Ovary (tissue), 9 donors: ENCODE measurements around the gene KIF19. TPM values are rescaled to one million over a fixed set of nuclear protein-coding genes. Genes with fewer than 3 reads are reported as not detected.
A peak's percentile ranks its signal among the peaks of the same experiment; 100 is the strongest.

Source experiments
- DNase-seq, 5 donors: peaks; one replicate each; pipeline ENCODE4 v3.0.0-alpha.2; 2019 to 2020
- H3K27ac ChIP-seq, 2 donors: fragments of 200-600 bp; one replicate each; pipeline versions ENCODE4 v1.5.1 to v1.8.0; 2019 to 2022
- H3K27me3 ChIP-seq: fragments of 200-600 bp; one replicate; pipeline ENCODE4 v1.8.0; 2022
- H3K36me3 ChIP-seq: fragments of 200-600 bp; sonication (generic); one replicate; pipeline ENCODE4 v1.5.1; 2019
- H3K4me1 ChIP-seq: one replicate; pipeline ENCODE4 v1.8.1; 2013; ENCODE audit warnings: mild to moderate bottlenecking, moderate library complexity; ENCODE audit not compliant: insufficient read depth
- H3K4me3 ChIP-seq: fragments of 200-600 bp; sonication (generic); one replicate; pipeline ENCODE4 v1.5.1; 2017
- H3K9me3 ChIP-seq, 2 donors: fragments of 200-600 bp in 1 of 2; sonication (generic) in 1 of 2; one replicate each; pipeline versions ENCODE4 v1.5.1 to v1.8.1; 2013 to 2019; ENCODE audit warnings: mild to moderate bottlenecking in 1 of 2, moderate library complexity in 1 of 2
- EP300 ChIP-seq: sonication (generic); formaldehyde crosslinking; IDR thresholded peaks from one replicate; pipeline ENCODE4 v1.6.1; 2017; ENCODE audit warnings: antibody characterized with exemption
- POLR2A ChIP-seq: fragments of 450-650 bp; IDR thresholded peaks from one replicate; pipeline ENCODE4 v1.6.1; 2017; ENCODE audit warnings: antibody characterized with exemption, mild to moderate bottlenecking, moderate library complexity
- WGBS, 3 donors: extraction: QIAGEN DNeasy Blood & Tissue Kit in 1 of 3; methylation state at CpG; one replicate each; pipeline versions ENCODE4 v1.1.5 to v1.1.7; 2013 to 2017; 5-methylcytosine and 5-hydroxymethylcytosine counted together
- intact Hi-C, 4 donors: fragments of 100-400 bp; cut with DNase I; formaldehyde crosslinking; loops; one replicate each; pipeline versions ENCODE4 v1.11.0 to v1.15.1; 2022 to 2023
- polyA plus RNA-seq, 2 donors: library from polyadenylated mRNA; stranded (reverse); fragments of 200-250 nt in 1 of 2; fragments of 350-450 nt in 1 of 2; fragmentation: Illumina TruSeq in 1 of 2; extraction: RNeasy Lipid Tissue Mini Kit (QIAGEN cat#74804) in 1 of 2; gene quantifications; one replicate each; pipeline ENCODE4 v1.2.3, GENCODE V29; 2013 to 2014
- total RNA-seq, 7 donors: library from RNA; depleted of rRNA in 2 of 7; stranded (reverse); fragments of >200 nt in 2 of 7; fragmentation: NEBNext Ultra II Directional in 3 of 7; extraction: Animal tissue kit (Norgen Biotek cat#: 25700) in 3 of 7; gene quantifications; one replicate each; pipeline versions ENCODE4 v1.1.0 to v1.2.4, GENCODE V29; 2016 to 2023
- TF ChIP-seq, protein P1 (sequence below), 3 donors: fragments of 450-650 bp in 2 of 3; fragments of 200-600 bp in 1 of 3; IDR thresholded peaks; one replicate each; pipeline versions ENCODE4 v1.5.1 to v1.8.0; 2016 to 2022; ENCODE audit warnings: antibody characterized with exemption in 3 of 3, mild to moderate bottlenecking in 1 of 3
- donor health status: DM: no; HTN: no; CAD: no; lungs with moderate emphysema.
- donor health status: DM: no; HTN: no; CAD: no.
- donor health status: Bipolar disorder and iron deficiency.
- donor health status: DM: yes; HTN: yes; CAD: no.
- donor health status: DM: no; HTN: no; CAD: no.
- donor health status: DM: yes; HTN: yes; CAD: no.

The KIF19 gene
- total and polyA plus RNA-seq, 9 donors = 0.33 to 15.0 (median 1.2) TPM; not detected in 2

- no peak for DNase-seq
- Histone ChIP-seq H3K4me1 (peaks cover 2% of the 10 kb centered on the region), H3K27me3 (no peaks in the 10 kb centered on the region), H3K36me3 (no peaks in the 10 kb centered on the region), H3K27ac (no peak overlapping the region), H3K9me3 (no peaks in the 10 kb centered on the region), H3K4me3 (no peak overlapping the region)
- WGBS, 3 donors = 60 to 63% (median 61%) methylated on average over 10 of the region's 10 CpGs
- TF ChIP-seq, protein P1, sequence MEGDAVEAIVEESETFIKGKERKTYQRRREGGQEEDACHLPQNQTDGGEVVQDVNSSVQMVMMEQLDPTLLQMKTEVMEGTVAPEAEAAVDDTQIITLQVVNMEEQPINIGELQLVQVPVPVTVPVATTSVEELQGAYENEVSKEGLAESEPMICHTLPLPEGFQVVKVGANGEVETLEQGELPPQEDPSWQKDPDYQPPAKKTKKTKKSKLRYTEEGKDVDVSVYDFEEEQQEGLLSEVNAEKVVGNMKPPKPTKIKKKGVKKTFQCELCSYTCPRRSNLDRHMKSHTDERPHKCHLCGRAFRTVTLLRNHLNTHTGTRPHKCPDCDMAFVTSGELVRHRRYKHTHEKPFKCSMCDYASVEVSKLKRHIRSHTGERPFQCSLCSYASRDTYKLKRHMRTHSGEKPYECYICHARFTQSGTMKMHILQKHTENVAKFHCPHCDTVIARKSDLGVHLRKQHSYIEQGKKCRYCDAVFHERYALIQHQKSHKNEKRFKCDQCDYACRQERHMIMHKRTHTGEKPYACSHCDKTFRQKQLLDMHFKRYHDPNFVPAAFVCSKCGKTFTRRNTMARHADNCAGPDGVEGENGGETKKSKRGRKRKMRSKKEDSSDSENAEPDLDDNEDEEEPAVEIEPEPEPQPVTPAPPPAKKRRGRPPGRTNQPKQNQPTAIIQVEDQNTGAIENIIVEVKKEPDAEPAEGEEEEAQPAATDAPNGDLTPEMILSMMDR (IDR thresholded peaks at IDR 0.05) = no peak
- no peak for TF ChIP-seq POLR2A
- TF ChIP-seq EP300 = no peak
- intact Hi-C loops = loop anchor here in 3 of 4 donors (5.0 to 10.0 kb wide), 2 partner anchors 84 to 159 kb away; partner anchors contain the start of gene TTYH2 (in 3 of the 3)
Observed at GRCh38 chr17:74295625-74296547, 30.1 kb upstream of the KIF19 start.

DNA sequence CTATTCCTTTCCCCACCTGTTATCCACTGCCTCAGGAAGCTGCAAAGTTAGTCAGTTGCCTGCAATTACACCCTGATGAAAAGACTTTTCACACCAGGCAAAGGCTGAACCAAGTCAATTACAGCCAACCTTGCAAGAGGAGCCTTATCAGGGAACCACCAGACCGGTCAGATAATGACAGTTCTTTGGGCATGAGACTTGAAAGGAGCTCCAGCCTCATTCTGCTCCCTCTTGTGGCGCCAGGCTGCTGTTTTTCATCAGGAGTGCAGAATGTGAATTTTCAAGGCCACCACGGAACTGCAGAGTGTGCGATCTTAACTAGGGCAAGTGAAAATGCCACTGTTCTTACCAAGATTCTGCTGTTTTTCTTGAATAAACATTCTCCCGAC, 29.5 kb upstream of the KIF19 start:
- Histone ChIP-seq H3K4me3 (no peak overlapping the region), H3K27ac (no peak overlapping the region), H3K9me3 (no peaks in the 10 kb centered on the region), H3K4me1 (peaks cover 2% of the 10 kb centered on the region), H3K36me3 (no peaks in the 10 kb centered on the region), H3K27me3 (no peaks in the 10 kb centered on the region)
- TF ChIP-seq, protein P1 (IDR thresholded peaks at IDR 0.05) = peak; percentile 47 to 65 (median 62)
- no peak for TF ChIP-seq EP300
- TF ChIP-seq POLR2A = no peak
- intact Hi-C loops = loop anchor here in 3 of 4 donors (5.0 to 10.0 kb wide), 2 partner anchors 84 to 158 kb away; partner anchors contain the start of gene TTYH2 (in 3 of the 3)
- peak; percentile 73 to 83 (median 76) for DNase-seq
- WGBS, 3 donors = 0 to 1% (median 1%) methylated on average over 5 of the region's 5 CpGs

DNA sequence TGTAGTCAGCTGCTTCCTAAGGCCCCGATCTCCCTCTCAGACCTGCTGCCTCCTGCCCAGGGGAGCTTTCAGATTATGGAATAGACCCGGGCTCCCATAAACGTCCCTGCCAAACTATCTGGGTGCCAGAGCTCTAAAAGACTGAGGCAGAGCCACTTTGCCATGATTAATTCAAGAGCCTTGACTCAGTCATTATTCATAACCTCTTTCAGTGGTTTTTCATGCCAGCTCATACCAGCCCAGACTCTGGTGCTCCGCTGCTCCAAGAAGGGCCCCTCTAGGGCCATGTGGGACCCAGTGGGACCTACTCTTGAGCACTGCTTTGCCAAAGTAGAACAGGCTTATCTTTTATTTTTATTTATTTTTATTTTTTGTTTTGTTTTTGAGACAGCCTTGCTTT, 28.1 kb upstream of the KIF19 start:
- Histone ChIP-seq H3K4me1 (peaks cover 2% of the 10 kb centered on the region), H3K27ac (no peak overlapping the region)

DNA sequence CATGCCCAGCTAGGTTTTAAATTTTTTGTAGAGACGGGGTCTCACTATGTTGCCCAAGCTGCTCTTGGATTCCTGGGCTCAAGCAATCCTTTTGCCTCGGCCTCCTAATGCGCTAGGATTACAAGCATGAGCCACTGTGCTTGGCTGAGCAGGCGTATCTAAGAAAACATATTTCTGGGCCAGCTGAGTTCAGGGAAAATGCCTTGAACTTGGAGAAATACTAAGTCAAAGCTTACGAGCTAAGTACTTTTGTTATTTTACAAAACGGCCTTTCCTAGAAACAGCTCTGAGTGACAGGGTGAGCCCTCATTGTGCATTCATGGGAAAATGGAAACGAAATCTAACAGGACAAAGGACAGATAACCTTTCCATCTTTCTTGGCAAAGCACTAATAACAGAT, 27.2 kb upstream of the KIF19 start:
- whole genome bisulfite sequencing, 3 donors = 14 to 38% (median 21%) methylated on average over 7 of the region's 7 CpGs
- H3K9me3 ChIP-seq = no peaks in the 10 kb centered on the region
- DNase-seq = peak in 2 of 5 donors; percentile 20 to 32
- no peak overlapping the region for H3K4me3 ChIP-seq
- TF ChIP-seq, protein P1 (IDR thresholded peaks at IDR 0.05) = no peak
- no peak for TF ChIP-seq POLR2A
- TF ChIP-seq EP300 = no peak
- H3K36me3 ChIP-seq = no peaks in the 10 kb centered on the region
- peaks cover 2% of the 10 kb centered on the region for H3K4me1 ChIP-seq
- intact Hi-C loops = loop anchor here in 3 of 4 donors (5.0 to 10.0 kb wide), 2 partner anchors 86 to 156 kb away; partner anchors contain the start of gene TTYH2 (in 3 of the 3)
- no peaks in the 10 kb centered on the region for H3K27me3 ChIP-seq
- peak overlapping the region in 1 of 2 donors; percentile 5 for H3K27ac ChIP-seq

More for the DNA sequence above, 28.1 kb upstream of the KIF19 start:
- no peak overlapping the region for H3K4me3 ChIP-seq
- no peaks in the 10 kb centered on the region for H3K36me3 ChIP-seq
- no peaks in the 10 kb centered on the region for H3K27me3 ChIP-seq
- 55 to 65% (median 59%) methylated on average over 4 of the region's 4 CpGs for WGBS, 3 donors
- no peak for DNase-seq
- no peak for TF ChIP-seq EP300
- TF ChIP-seq, protein P1 (IDR thresholded peaks at IDR 0.05) = no peak
- no peak for TF ChIP-seq POLR2A
- intact Hi-C loops = loop anchor here in 3 of 4 donors (5.0 to 10.0 kb wide), 2 partner anchors 86 to 157 kb away; partner anchors contain the start of gene TTYH2 (in 3 of the 3)
- no peaks in the 10 kb centered on the region for H3K9me3 ChIP-seq
